Thymus (tissue), 11 donors: Measurements from ENCODE around the gene GSTK1. TPM values are rescaled to one million over a fixed set of nuclear protein-coding genes. Genes with fewer than 3 reads are reported as not detected.

Source experiments
- DNase-seq, 9 donors: peaks; one replicate each; pipeline ENCODE4 v3.0.0-alpha.2; 2013; ENCODE audit warnings: low spot score in 9 of 9, low read depth in 6 of 9, missing footprints in 1 of 9
- H3K27ac ChIP-seq, 2 donors: one replicate each; pipeline ENCODE4 v1.5.1; 2013; ENCODE audit warnings: control low read depth in 1 of 2, low read depth in 1 of 2, low read length in 1 of 2, mild to moderate bottlenecking in 1 of 2, moderate library complexity in 1 of 2
- H3K27me3 ChIP-seq, 2 donors: one replicate each; pipeline ENCODE4 v1.5.1; 2013; ENCODE audit warnings: low read length in 1 of 2; ENCODE audit not compliant: control insufficient read depth in 2 of 2, insufficient read depth in 1 of 2
- H3K36me3 ChIP-seq, 2 donors: one replicate each; pipeline ENCODE4 v1.5.1; 2013; ENCODE audit warnings: low read length in 1 of 2, mild to moderate bottlenecking in 1 of 2, moderate library complexity in 1 of 2; ENCODE audit not compliant: control insufficient read depth in 2 of 2, insufficient read depth in 2 of 2
- H3K4me1 ChIP-seq, 2 donors: one replicate each; pipeline ENCODE4 v1.5.1; 2013; ENCODE audit warnings: low read length in 2 of 2; ENCODE audit not compliant: control insufficient read depth in 2 of 2, insufficient read depth in 2 of 2
- H3K4me3 ChIP-seq, 2 donors: one replicate each; pipeline ENCODE4 v1.5.1; 2013; ENCODE audit warnings: low read length in 2 of 2, control low read depth in 1 of 2, mild to moderate bottlenecking in 1 of 2
- H3K9me3 ChIP-seq, 2 donors: one replicate each; pipeline ENCODE4 v1.5.1; 2013; ENCODE audit warnings: low read length in 1 of 2, mild to moderate bottlenecking in 1 of 2; ENCODE audit not compliant: control insufficient read depth in 2 of 2, insufficient read depth in 1 of 2
- WGBS: extraction: QIAGEN DNeasy Blood & Tissue Kit; methylation state at CpG from one replicate; pipeline ENCODE4 v1.1.7; 2013; 5-methylcytosine and 5-hydroxymethylcytosine counted together
- polyA plus RNA-seq: library from polyadenylated mRNA; stranded (reverse); fragments of 200-250 nt; gene quantifications from one replicate; pipeline ENCODE4 v1.2.3, GENCODE V29; 2013
- total RNA-seq: library from RNA; stranded (reverse); fragments of 120-200 nt; gene quantifications from one replicate; pipeline ENCODE4 v1.2.4, GENCODE V29; 2013
- donor health status: healthy.

The GSTK1 gene
- total and polyA plus RNA-seq, 2 donors = 130 to 141 TPM

DNA sequence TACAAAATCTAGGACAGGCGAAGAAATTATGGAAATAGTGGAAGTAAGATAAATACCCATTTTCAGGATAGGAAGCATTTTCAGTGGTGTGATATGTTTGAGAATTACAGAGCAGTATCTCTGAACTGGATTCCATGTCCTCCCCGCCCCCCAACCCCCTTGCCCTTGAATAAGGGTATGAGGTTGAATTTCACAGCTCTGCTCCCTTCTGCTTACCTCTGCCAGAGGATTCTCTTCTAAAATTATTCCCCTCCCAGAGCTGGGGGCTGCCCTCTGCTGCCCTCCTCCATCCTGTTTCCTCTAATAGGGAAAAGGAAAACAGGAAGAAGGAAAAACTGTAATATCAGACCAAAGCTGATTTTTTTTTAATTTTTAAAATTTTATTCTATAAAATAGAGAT lies 45.4 kb downstream of the GSTK1 start:
- no peak for DNase-seq
- no peaks in the 10 kb centered on the region for H3K9me3 ChIP-seq
- no peak overlapping the region for H3K27ac ChIP-seq
- no peaks in the 10 kb centered on the region for H3K27me3 ChIP-seq
- peaks cover 0 to 6% of the 10 kb centered on the region in 2 donors for H3K4me1 ChIP-seq
- H3K4me3 ChIP-seq = no peak overlapping the region
- WGBS = 100% methylated on average over 2 of the region's 2 CpGs
- peaks cover 37 to 56% of the 10 kb centered on the region in 2 donors for H3K36me3 ChIP-seq

DNA sequence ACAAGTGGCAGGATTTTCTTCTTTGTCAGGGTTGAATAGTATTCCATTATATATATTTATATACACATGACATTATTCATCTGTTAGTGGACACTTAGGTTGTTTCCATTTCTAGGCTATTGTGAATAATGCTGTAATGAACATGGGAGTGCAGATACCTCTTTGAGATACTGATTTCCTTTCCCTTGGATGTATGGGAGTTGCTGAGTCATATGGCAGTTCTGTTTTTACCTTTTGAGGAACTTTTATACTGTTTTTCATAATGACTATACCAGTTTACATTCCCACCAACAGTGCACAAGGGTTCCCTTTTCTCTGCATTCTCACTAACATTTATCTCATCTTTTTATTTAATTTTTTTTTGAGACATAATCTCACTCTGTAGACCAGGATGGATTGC lies 50.9 kb downstream of the GSTK1 start:
- DNase-seq = no peak
- H3K4me3 ChIP-seq = no peak overlapping the region
- no peaks in the 10 kb centered on the region for H3K9me3 ChIP-seq
- peaks cover 4 to 5% of the 10 kb centered on the region in 2 donors for H3K36me3 ChIP-seq
- H3K27me3 ChIP-seq = no peaks in the 10 kb centered on the region
- no peak overlapping the region for H3K27ac ChIP-seq
- peaks cover 0 to 24% of the 10 kb centered on the region in 2 donors for H3K4me1 ChIP-seq

DNA sequence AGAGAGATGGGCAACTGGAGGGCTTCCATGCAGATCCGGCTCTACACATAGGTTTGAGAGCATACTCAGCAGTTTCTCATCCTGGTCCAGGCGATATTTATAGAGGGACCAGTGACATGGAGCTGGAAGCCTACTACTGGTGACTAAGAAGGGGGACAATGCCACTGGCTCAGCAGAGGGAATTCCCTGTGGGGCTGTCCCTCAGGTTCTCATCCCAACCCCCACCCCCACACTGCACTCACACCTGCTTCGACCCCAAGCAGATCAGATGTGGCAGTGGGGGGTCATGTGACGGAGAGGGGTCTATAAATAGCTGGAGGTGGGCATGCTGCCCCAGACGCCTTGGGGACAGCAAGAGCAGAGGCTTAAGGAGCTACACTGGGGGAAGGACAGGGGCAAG lies 52.5 kb downstream of the GSTK1 start, which contains the start of gene CLCN1:
Gene CLCN1, plus strand, starts transcription at position 336 of the 400 bp plus-strand sequence. CDS start 102 bp downstream, outside the sequence.
- Histone ChIP-seq H3K27me3 (no peaks in the 10 kb centered on the region), H3K4me3 (no peak within 1 kb of the TSS), H3K27ac (no peak within 1 kb of the TSS), H3K4me1 (peaks cover 0 to 25% of the 10 kb centered on the region in 2 donors), H3K36me3 (no peaks in the 10 kb centered on the region), H3K9me3 (no peaks in the 10 kb centered on the region)
- 75% methylated on average over 5 of the region's 5 CpGs for WGBS
- DNase-seq = no peak

DNA sequence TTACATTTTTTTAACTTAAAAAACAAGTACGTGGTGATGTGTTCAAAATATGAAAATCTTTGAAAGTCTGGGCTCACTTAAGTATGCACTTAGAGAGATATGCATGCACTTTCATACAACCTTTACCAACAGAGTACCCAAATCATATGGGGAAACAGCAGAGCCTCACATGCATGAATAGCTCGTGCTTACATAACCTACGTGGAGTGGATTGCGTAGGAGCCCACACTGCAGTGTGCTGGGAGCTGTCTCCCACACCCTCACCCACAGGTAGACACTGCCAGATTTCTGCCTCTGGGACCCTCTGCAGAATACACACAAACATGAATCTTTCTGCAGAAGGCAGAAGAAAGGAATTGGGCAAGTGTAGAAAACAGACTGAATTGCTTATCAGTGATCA lies 53.3 kb downstream of the GSTK1 start:
- H3K4me1 ChIP-seq = peaks cover 0 to 20% of the 10 kb centered on the region in 2 donors
- no peaks in the 10 kb centered on the region for H3K9me3 ChIP-seq
- H3K27me3 ChIP-seq = no peaks in the 10 kb centered on the region
- 95% methylated on average over 4 of the region's 4 CpGs for WGBS
- no peak overlapping the region for H3K27ac ChIP-seq
- no peaks in the 10 kb centered on the region for H3K36me3 ChIP-seq
- no peak for DNase-seq
- H3K4me3 ChIP-seq = no peak overlapping the region

DNA sequence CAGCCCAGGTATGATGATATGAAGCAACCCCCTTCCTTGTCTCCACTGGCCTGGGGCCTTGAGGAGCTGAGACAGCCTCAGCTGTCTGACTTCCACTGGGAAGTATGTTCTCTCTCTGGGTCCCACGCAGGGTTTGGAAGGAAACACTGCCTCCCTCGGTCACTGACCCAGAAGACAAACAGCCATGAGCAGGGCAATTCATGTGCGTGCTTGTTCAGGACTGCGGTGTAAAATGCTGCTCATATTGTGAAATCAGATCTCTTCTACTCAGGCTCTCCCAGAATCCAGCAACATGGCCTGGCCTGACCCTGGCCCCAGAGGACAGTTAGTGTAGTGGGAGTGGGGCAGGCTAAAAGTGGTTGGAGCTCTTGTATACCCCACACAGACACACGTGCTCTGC lies 55.4 kb downstream of the GSTK1 start:
- no peak for DNase-seq
- Histone ChIP-seq H3K27me3 (no peaks in the 10 kb centered on the region), H3K9me3 (no peaks in the 10 kb centered on the region), H3K36me3 (no peaks in the 10 kb centered on the region), H3K4me3 (no peak overlapping the region), H3K27ac (peak overlapping the region in 1 of 2 donors; percentile 49), H3K4me1 (peaks cover 0 to 23% of the 10 kb centered on the region in 2 donors)
- WGBS = 93% methylated on average over 5 of the region's 5 CpGs

Other genes with a start within 250 kb of the GSTK1 start
- not detected for gene OR9A2, start 236.3 kb upstream of the GSTK1 start, total RNA-seq
- gene OR9A2, start 236.3 kb upstream of the GSTK1 start, polyA plus RNA-seq = not detected
- gene OR6V1, start 211.1 kb upstream of the GSTK1 start, total RNA-seq = not detected
- 0.02 TPM for gene OR6V1, start 211.1 kb upstream of the GSTK1 start, polyA plus RNA-seq
- 0.28 TPM for gene PIP, start 131.4 kb upstream of the GSTK1 start, total RNA-seq
- 6.5 TPM for gene PIP, start 131.4 kb upstream of the GSTK1 start, polyA plus RNA-seq
- gene TAS2R39, start 80.0 kb upstream of the GSTK1 start, total RNA-seq = not detected
- not detected for gene TAS2R39, start 80.0 kb upstream of the GSTK1 start, polyA plus RNA-seq
- gene TAS2R40, start 41.4 kb upstream of the GSTK1 start, total RNA-seq = not detected
- not detected for gene TAS2R40, start 41.4 kb upstream of the GSTK1 start, polyA plus RNA-seq
- 0.19 TPM for gene TMEM139, start 21.5 kb downstream of the GSTK1 start, total RNA-seq
- gene TMEM139, start 21.5 kb downstream of the GSTK1 start, polyA plus RNA-seq = 0.64 TPM
- 18.6 TPM for gene CASP2, start 24.9 kb downstream of the GSTK1 start, total RNA-seq
- gene CASP2, start 24.9 kb downstream of the GSTK1 start, polyA plus RNA-seq = 17.5 TPM
- 0.09 TPM for gene CLCN1, start 52.7 kb downstream of the GSTK1 start, total RNA-seq
- gene CLCN1, start 52.7 kb downstream of the GSTK1 start, polyA plus RNA-seq = 0.57 TPM
- gene FAM131B, start 99.3 kb downstream of the GSTK1 start, total RNA-seq = 0.47 TPM
- 0.68 TPM for gene FAM131B, start 99.3 kb downstream of the GSTK1 start, polyA plus RNA-seq
- gene ZYX, start 117.9 kb downstream of the GSTK1 start, total RNA-seq = 16.8 TPM
- gene ZYX, start 117.9 kb downstream of the GSTK1 start, polyA plus RNA-seq = 113 TPM
- gene EPHA1, start 145.4 kb downstream of the GSTK1 start, total RNA-seq = 34.3 TPM
- gene EPHA1, start 145.4 kb downstream of the GSTK1 start, polyA plus RNA-seq = 12.5 TPM
- gene TAS2R60, start 180.0 kb downstream of the GSTK1 start, total RNA-seq = 0.24 TPM
- gene TAS2R60, start 180.0 kb downstream of the GSTK1 start, polyA plus RNA-seq = 0.02 TPM
- 0.24 TPM for gene TAS2R41, start 214.4 kb downstream of the GSTK1 start, total RNA-seq
- gene TAS2R41, start 214.4 kb downstream of the GSTK1 start, polyA plus RNA-seq = 0.02 TPM